ENCODE measurements around the gene GTF2F2. TPM values are rescaled to one million over a fixed set of nuclear protein-coding genes. Genes with fewer than 3 reads are reported as not detected.

The GTF2F2 gene
- total RNA-seq, 1 donor from 2014 or later: 19.9 TPM

DNA sequence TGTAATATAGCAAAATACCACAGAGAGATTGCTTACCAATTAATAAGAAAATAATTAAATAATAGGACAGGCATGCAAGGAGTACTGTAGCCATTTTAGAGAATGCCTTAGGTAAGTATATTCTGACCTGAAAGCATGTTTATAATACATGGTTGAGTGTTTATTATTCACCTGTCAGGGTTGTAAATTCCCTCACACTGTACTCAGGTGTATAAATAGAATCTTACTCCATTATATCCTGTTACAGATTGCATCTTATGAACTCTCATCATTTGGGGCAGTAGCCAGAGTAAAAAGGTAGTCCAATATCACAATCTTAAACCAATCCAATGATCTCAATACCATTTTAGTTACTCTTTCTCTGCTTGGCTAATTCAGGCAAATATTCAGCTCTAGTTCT, 35.8 kb upstream of the GTF2F2 start:
- Mint-ChIP-seq H3K4me3 (no peak overlapping the region), H3K27me3 (ENCODE audit: low read depth) (peaks cover 6% of the 10 kb centered on the region), H3K27ac (no peak overlapping the region), H3K9me3 (no peaks in the 10 kb centered on the region), H3K36me3 (no peaks in the 10 kb centered on the region), H3K4me1 (peaks cover 7% of the 10 kb centered on the region)
- DNase-seq (ENCODE audit: low spot score in 2 of 2, unreplicated experiment in 2 of 2): no peak
- TF ChIP-seq CTCF (IDR thresholded peaks at IDR 0.05; ENCODE audit: unreplicated experiment): no peak

- no peak for DNase-seq (ENCODE audit: low spot score in 2 of 2, unreplicated experiment in 2 of 2)
- H3K9me3 Mint-ChIP-seq: no peaks in the 10 kb centered on the region
- peaks cover 7% of the 10 kb centered on the region for H3K4me1 Mint-ChIP-seq
- no peaks in the 10 kb centered on the region for H3K27me3 Mint-ChIP-seq (ENCODE audit: low read depth)
- H3K4me3 Mint-ChIP-seq: no peak overlapping the region
- TF ChIP-seq CTCF (IDR thresholded peaks at IDR 0.05; ENCODE audit: unreplicated experiment): no peak
- no peak overlapping the region for H3K27ac Mint-ChIP-seq
- no peaks in the 10 kb centered on the region for H3K36me3 Mint-ChIP-seq
Observed at GRCh38 chr13:45086484-45086883, 33.8 kb upstream of the GTF2F2 start.

GRCh38 chr13:45092663-45093062, 27.6 kb upstream of the GTF2F2 start:
- no peak for DNase-seq (ENCODE audit: low spot score in 2 of 2, unreplicated experiment in 2 of 2)
- Mint-ChIP-seq H3K36me3 (no peaks in the 10 kb centered on the region), H3K9me3 (no peaks in the 10 kb centered on the region), H3K27me3 (ENCODE audit: low read depth) (no peaks in the 10 kb centered on the region), H3K4me3 (no peak overlapping the region), H3K4me1 (no peaks in the 10 kb centered on the region), H3K27ac (no peak overlapping the region)
- no peak for TF ChIP-seq CTCF (IDR thresholded peaks at IDR 0.05; ENCODE audit: unreplicated experiment)

GRCh38 chr13:45100573-45101262, 19.6 kb upstream of the GTF2F2 start:
- Mint-ChIP-seq H3K9me3 (no peaks in the 10 kb centered on the region), H3K4me3 (no peak overlapping the region), H3K27me3 (ENCODE audit: low read depth) (no peaks in the 10 kb centered on the region), H3K36me3 (no peaks in the 10 kb centered on the region), H3K4me1 (peaks cover 10% of the 10 kb centered on the region), H3K27ac (no peak overlapping the region)
- DNase-seq (ENCODE audit: low spot score in 2 of 2, unreplicated experiment in 2 of 2): no peak
- TF ChIP-seq CTCF (IDR thresholded peaks at IDR 0.05; ENCODE audit: unreplicated experiment): no peak

- no peak for TF ChIP-seq CTCF (IDR thresholded peaks at IDR 0.05; ENCODE audit: unreplicated experiment)
- DNase-seq (ENCODE audit: low spot score in 2 of 2, unreplicated experiment in 2 of 2): no peak
- H3K36me3 Mint-ChIP-seq: no peaks in the 10 kb centered on the region
- H3K4me1 Mint-ChIP-seq: peaks cover 11% of the 10 kb centered on the region
- H3K27ac Mint-ChIP-seq: no peak overlapping the region
- H3K9me3 Mint-ChIP-seq: no peaks in the 10 kb centered on the region
- H3K27me3 Mint-ChIP-seq (ENCODE audit: low read depth): no peaks in the 10 kb centered on the region
- H3K4me3 Mint-ChIP-seq: no peak overlapping the region
Observed at GRCh38 chr13:45101327-45102018, 18.8 kb upstream of the GTF2F2 start.
